IPS DF 6.9 (cell line): ENCODE results near the gene MMP11.

ENCODE experiments used
- DNase-seq: peaks from one replicate; pipeline ENCODE4 v3.0.0-alpha.2; 2013; ENCODE audit warnings: low read depth, low spot score
- H3K27ac ChIP-seq: one replicate; pipeline ENCODE4 v1.5.1; 2013; ENCODE audit warnings: low read length, control low read depth
- H3K27me3 ChIP-seq: 2 replicates; pipeline ENCODE4 v1.6.1; 2013; ENCODE audit warnings: mild to moderate bottlenecking, low read length; ENCODE audit not compliant: control insufficient read depth, insufficient read depth
- H3K36me3 ChIP-seq: 2 replicates; pipeline ENCODE4 v1.6.1; 2013; ENCODE audit warnings: low read length; ENCODE audit not compliant: control insufficient read depth, insufficient read depth
- H3K4me1 ChIP-seq: 2 replicates; pipeline ENCODE4 v1.6.1; 2013; ENCODE audit warnings: low read length; ENCODE audit not compliant: control insufficient read depth, insufficient read depth
- H3K4me3 ChIP-seq: 2 replicates; pipeline ENCODE4 v1.5.1; 2013; ENCODE audit warnings: mild to moderate bottlenecking, low read length
- H3K9me3 ChIP-seq: 2 replicates; pipeline ENCODE4 v1.6.1; 2013; ENCODE audit warnings: low read length, inconsistent platforms; ENCODE audit not compliant: control insufficient read depth, insufficient read depth
- WGBS: extraction: QIAGEN DNeasy Blood & Tissue Kit; methylation state at CpG from one replicate; pipeline ENCODE4 v1.1.7; 2013; ENCODE audit warnings: mixed read lengths, missing lambda C conversion rate; ENCODE audit not compliant: insufficient read length, insufficient coverage; 5-methylcytosine and 5-hydroxymethylcytosine counted together

Gene MMP11

GRCh38 chr22:23822101-23822671 is 49.5 kb downstream of the MMP11 start:
- H3K9me3 ChIP-seq = no peaks in the 10 kb centered on the region
- no peaks in the 10 kb centered on the region for H3K4me1 ChIP-seq
- WGBS = no CpG with 5 or more reads among the region's 6 CpGs
- no peaks in the 10 kb centered on the region for H3K27me3 ChIP-seq
- peaks cover 31% of the 10 kb centered on the region for H3K36me3 ChIP-seq
- H3K4me3 ChIP-seq = no peak overlapping the region
- DNase-seq = no peak
- H3K27ac ChIP-seq = no peak overlapping the region

- Histone ChIP-seq H3K9me3 (no peaks in the 10 kb centered on the region), H3K27ac (no peak overlapping the region), H3K4me3 (no peak overlapping the region), H3K27me3 (no peaks in the 10 kb centered on the region), H3K36me3 (peaks cover 29% of the 10 kb centered on the region), H3K4me1 (no peaks in the 10 kb centered on the region)
- no peak for DNase-seq
- WGBS = no CpG with 5 or more reads among the region's 14 CpGs
Observed at GRCh38 chr22:23823331-23823791, 50.7 kb downstream of the MMP11 start.

DNA sequence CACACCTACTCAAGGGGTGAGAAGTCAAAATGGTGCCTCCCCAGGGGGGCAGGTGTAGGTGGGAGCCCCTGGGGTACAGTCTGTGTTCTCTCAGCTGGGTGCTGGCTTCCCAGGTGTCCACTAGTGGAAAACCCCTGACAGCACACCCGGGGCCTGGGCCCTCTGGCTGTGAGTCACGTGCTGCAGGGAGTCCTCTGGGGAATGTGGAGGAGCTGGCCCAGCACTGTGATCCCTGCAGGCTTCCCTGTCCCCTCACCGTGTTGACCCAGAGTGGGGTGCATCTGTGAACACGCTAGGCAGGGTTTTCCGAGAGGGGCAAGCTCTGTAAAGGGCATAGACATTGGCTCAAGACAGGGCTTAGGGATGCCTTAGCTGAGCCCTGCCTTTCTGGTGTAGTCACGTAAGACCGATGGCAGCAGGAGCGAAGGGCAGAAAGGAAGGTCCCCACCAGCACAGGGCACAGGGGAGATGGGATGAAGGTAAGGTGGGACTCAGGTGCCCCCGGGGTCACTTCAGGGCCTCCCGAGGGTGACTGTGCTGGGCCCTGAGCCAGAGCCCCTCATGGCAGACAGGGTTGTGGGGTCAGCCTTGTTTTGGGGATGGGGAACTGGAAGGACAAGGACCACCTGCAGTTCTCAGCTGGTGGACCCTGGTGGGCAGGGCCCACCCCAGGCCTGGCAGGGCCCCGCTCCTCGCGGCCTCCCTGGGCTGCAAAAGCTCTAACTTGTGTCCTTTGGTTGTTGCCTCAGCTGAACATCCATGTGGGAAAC is 52.0 kb downstream of the MMP11 start:
- no peaks in the 10 kb centered on the region for H3K4me1 ChIP-seq
- H3K27me3 ChIP-seq = no peaks in the 10 kb centered on the region
- H3K36me3 ChIP-seq = peaks cover 30% of the 10 kb centered on the region
- no peaks in the 10 kb centered on the region for H3K9me3 ChIP-seq
- no peak overlapping the region for H3K4me3 ChIP-seq
- WGBS = no CpG with 5 or more reads among the region's 13 CpGs
- H3K27ac ChIP-seq = no peak overlapping the region
- DNase-seq = no peak

- Histone ChIP-seq H3K27ac (no peak overlapping the region), H3K36me3 (peaks cover 30% of the 10 kb centered on the region)
- no CpG with 5 or more reads among the region's 12 CpGs for WGBS
Observed at GRCh38 chr22:23825246-23825905, 52.7 kb downstream of the MMP11 start.

GRCh38 chr22:23826510-23827350 is 54.1 kb downstream of the MMP11 start:
- no CpG with 5 or more reads among the region's 15 CpGs for WGBS
- H3K27ac ChIP-seq = no peak overlapping the region
- no peaks in the 10 kb centered on the region for H3K4me1 ChIP-seq

More at GRCh38 chr22:23825246-23825905, 52.7 kb downstream of the MMP11 start:
- Histone ChIP-seq H3K4me1 (no peaks in the 10 kb centered on the region), H3K27me3 (no peaks in the 10 kb centered on the region), H3K9me3 (no peaks in the 10 kb centered on the region), H3K4me3 (no peak overlapping the region)
- DNase-seq = no peak

GRCh38 chr22:23827351-23827995 is 54.8 kb downstream of the MMP11 start:
- H3K36me3 ChIP-seq = peaks cover 30% of the 10 kb centered on the region
- DNase-seq = no peak
- H3K27ac ChIP-seq = no peak overlapping the region
- no CpG with 5 or more reads among the region's 11 CpGs for WGBS
- no peak overlapping the region for H3K4me3 ChIP-seq
- no peaks in the 10 kb centered on the region for H3K9me3 ChIP-seq
- no peaks in the 10 kb centered on the region for H3K4me1 ChIP-seq
- no peaks in the 10 kb centered on the region for H3K27me3 ChIP-seq

More at GRCh38 chr22:23826510-23827350, 54.1 kb downstream of the MMP11 start:
- Histone ChIP-seq H3K4me3 (no peak overlapping the region), H3K9me3 (no peaks in the 10 kb centered on the region), H3K36me3 (peaks cover 30% of the 10 kb centered on the region), H3K27me3 (no peaks in the 10 kb centered on the region)
- DNase-seq = no peak

DNA sequence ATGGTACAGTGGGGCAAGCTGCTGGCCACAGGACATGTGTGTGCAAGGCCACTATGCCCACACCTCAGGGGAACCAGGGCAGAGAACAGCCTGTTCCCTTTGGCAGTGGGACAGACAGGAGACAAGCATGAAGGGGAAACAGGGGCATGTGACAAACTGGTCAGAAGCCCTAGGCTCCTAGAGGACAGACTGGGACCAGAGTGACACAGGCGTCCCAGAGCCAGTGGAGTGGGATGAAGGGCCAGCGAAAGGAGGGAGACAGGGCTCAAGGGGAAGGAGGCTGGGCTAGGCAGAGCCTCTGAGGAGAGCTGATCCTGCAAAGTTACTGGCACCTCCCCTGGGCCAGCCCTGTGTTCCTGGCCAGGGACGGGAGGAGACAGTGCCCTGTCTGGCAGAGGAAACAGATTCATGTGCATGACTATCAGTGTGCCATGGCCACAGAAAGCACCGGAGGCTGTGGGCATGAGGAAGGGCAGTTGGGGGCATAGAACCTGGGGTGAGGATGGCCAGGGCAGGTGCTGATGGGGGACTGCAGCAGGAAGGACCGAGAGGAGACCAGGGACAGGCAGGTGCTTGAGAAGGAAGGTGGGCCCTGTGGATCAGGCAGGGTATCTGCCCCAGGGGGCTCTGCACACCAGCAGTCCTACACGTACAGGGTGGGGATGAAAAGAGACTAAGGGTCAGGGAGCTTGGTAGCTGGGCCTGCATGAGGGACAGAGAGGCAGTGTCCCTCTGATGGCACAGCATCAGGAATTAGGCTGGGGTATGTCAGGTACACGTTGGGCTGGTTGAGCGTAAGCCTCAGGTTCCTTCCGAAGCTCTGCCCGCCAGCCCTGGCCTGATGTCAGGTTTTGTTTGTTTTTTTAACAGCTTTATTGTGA is 56.4 kb downstream of the MMP11 start:
- peaks cover 38% of the 10 kb centered on the region for H3K36me3 ChIP-seq
- WGBS = no CpG with 5 or more reads among the region's 10 CpGs
- H3K4me3 ChIP-seq = no peak overlapping the region
- no peak for DNase-seq
- H3K9me3 ChIP-seq = no peaks in the 10 kb centered on the region
- H3K27ac ChIP-seq = no peak overlapping the region
- H3K27me3 ChIP-seq = no peaks in the 10 kb centered on the region
- H3K4me1 ChIP-seq = no peaks in the 10 kb centered on the region

DNA sequence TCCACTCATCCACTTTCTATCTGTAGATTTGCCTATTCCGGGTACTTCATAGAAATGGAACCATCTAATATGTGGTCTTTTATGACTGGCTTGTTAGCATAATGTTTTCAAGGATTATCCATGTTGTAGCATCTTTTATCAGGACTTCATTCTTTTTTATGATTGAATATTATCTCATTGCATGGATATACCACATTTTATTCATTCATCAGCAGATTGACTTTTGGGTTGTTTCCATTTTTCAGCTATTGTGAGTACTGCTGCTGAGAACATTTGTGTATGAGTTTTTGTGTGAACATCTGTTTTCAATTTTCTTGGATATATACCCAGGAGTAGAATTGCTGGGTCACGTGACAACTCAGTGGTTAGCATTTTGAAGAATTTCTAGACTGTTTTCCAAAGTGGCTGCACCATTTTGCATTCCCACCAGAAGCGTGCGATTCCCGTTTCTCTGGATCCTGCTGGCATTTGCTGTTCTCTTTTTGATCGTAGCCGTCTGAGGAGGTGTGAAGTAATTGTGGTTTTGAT is 57.3 kb downstream of the MMP11 start:
- H3K36me3 ChIP-seq = peaks cover 39% of the 10 kb centered on the region
- no peak overlapping the region for H3K27ac ChIP-seq

DNA sequence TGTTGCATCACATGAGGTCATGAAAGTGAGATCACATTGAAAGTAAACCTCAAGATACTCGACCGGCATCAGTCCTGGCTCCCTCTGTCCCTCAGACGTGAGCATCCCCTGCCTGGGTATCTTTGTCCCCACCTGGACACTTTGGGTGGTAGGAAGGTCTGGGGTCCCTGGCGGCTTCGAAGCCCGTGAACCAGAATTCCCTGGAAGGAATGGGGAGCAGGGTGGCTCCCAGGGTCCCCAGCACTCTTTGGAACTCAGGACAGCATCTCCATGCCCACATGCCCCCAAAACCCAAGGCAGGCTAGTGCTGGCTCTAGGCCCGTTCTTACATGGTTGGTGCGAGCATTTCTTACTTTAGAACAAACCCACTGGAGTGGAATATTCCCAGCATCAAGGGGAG is 58.6 kb downstream of the MMP11 start:
- Histone ChIP-seq H3K27ac (no peak overlapping the region), H3K4me1 (no peaks in the 10 kb centered on the region), H3K27me3 (no peaks in the 10 kb centered on the region), H3K9me3 (no peaks in the 10 kb centered on the region), H3K4me3 (no peak overlapping the region), H3K36me3 (peaks cover 38% of the 10 kb centered on the region)
- WGBS = no CpG with 5 or more reads among the region's 8 CpGs
- no peak for DNase-seq

More for the DNA sequence above, 57.3 kb downstream of the MMP11 start:
- no CpG with 5 or more reads among the region's 7 CpGs for WGBS
- Histone ChIP-seq H3K9me3 (no peaks in the 10 kb centered on the region), H3K4me1 (no peaks in the 10 kb centered on the region), H3K4me3 (no peak overlapping the region), H3K27me3 (no peaks in the 10 kb centered on the region)
- DNase-seq = no peak
